MM.1S (cell line): ENCODE results near the gene DRP2.

Source experiments
- EZH2 ChIP-seq: fragments of 300-600 bp; sonication (generic); optimal IDR thresholded peaks from 2 replicates; pipeline ENCODE3; 2017; ENCODE audit warnings: low read depth, mild to moderate bottlenecking, antibody characterized with exemption, low read length, mixed read lengths
- EZH2phosphoT487 ChIP-seq: fragments of 300-600 bp; sonication (generic); IDR thresholded peaks from 2 replicates; pipeline ENCODE4 v1.6.1; 2018; ENCODE audit warnings: antibody characterized with exemption, low read length
- TF ChIP-seq, protein P1 (sequence below): fragments of 300-600 bp; sonication (generic); IDR thresholded peaks from 2 replicates; pipeline ENCODE4 v1.5.1; 2016; ENCODE audit warnings: antibody characterized with exemption, low read length, mixed read lengths

DNA sequence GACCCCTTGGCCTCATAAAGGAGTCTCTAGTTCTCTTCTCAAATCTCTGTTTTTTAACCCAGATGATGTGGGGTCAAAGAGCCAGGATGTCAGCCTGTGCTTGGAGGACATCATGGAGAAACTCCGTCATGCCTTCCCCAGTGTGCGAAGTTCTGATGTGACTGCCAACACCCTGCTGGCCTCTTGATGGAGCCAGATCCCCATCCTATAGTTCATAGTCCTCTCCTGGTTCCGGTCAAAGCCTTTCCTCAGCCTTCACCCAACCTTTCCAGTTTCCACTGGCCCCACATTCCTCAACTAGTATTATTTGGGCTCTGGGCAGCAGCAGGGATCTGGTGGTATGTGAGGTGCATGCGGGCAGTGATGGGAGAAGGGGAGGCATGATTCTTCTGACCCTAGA lies 40.8 kb downstream of the DRP2 start:
- TF ChIP-seq, protein P1, sequence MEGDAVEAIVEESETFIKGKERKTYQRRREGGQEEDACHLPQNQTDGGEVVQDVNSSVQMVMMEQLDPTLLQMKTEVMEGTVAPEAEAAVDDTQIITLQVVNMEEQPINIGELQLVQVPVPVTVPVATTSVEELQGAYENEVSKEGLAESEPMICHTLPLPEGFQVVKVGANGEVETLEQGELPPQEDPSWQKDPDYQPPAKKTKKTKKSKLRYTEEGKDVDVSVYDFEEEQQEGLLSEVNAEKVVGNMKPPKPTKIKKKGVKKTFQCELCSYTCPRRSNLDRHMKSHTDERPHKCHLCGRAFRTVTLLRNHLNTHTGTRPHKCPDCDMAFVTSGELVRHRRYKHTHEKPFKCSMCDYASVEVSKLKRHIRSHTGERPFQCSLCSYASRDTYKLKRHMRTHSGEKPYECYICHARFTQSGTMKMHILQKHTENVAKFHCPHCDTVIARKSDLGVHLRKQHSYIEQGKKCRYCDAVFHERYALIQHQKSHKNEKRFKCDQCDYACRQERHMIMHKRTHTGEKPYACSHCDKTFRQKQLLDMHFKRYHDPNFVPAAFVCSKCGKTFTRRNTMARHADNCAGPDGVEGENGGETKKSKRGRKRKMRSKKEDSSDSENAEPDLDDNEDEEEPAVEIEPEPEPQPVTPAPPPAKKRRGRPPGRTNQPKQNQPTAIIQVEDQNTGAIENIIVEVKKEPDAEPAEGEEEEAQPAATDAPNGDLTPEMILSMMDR = no peak
- no peak for TF ChIP-seq EZH2
- no peak for TF ChIP-seq EZH2phosphoT487
